ENCODE data around the gene TMIE. TPM values are rescaled to one million over a fixed set of nuclear protein-coding genes. Genes with fewer than 3 reads are reported as not detected.

Gene TMIE
- total and polyA plus RNA-seq, 2 of the 8 experiments (the other 6 are each of a cell fraction or from before 2014, with no cell fraction given) = 0.45 to 0.67 TPM

DNA sequence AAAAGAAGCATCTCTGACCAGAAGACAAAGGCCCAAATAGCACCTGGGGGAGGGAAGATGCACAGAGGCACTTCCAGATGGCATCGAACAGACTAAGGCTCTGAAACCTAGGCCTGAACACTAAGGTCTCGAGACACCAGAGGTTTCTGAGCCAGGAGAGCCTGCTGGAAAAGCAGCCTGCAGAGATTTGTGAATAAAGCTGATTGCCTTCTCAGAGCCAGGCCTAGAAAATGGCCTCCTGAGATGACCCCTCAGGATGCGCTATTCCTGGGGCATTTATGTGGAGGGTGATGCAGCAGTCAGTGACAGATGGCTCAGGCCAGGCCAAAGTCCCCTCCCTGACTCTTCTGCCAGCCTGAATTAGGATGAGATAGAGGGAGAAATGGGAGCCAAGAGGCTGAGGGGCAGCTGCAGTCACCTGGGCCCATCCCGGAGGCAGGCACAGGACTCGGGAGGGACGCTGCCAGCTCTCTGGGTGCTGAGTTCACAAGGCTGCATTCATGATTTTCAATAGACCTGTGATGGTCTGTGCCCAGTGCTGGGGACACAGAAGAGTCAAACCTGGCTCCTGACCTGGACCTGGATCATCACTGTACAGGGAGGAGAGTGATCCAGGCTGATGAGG lies 9.6 kb downstream of the TMIE start:
- H3K23me2 ChIP-seq (ENCODE audit: low read depth, low read length) = no peaks in the 10 kb centered on the region
- H3K23ac ChIP-seq (ENCODE audit: insufficient read length) = no peak overlapping the region
- H3K56ac ChIP-seq (replicated peaks; ENCODE audit: insufficient read length, low read depth, low read length) = no peak overlapping the region
- no peaks in the 10 kb centered on the region for H3K79me1 ChIP-seq (ENCODE audit: low read depth, low read length)
- H3K36me3 ChIP-seq (ENCODE audit: control insufficient read depth in 2 of 4, insufficient read depth in 4 of 4, low read length in 3 of 4) = no peaks in the 10 kb centered on the region
- H3K4ac ChIP-seq (replicated peaks; ENCODE audit: insufficient read length, low read depth, low read length) = no peak overlapping the region
- no peak overlapping the region for H3K4me3 ChIP-seq (ENCODE audit: extremely low read depth in 1 of 4, insufficient read depth in 2 of 4, low read depth in 3 of 4, low read length in 4 of 4)
- no peak overlapping the region for H2BK5ac ChIP-seq (ENCODE audit: low read depth, low read length)
- no peak overlapping the region for H2BK120ac ChIP-seq (replicated peaks; ENCODE audit: low read depth, low read length)
- no peak overlapping the region for H2AFZ ChIP-seq (ENCODE audit: low read length)
- H3K4me2 ChIP-seq (ENCODE audit: insufficient read depth in 1 of 2, low read depth in 2 of 2, low read length in 2 of 2) = no peak overlapping the region
- H3K27ac ChIP-seq (ENCODE audit: low read depth, low read length) = no peak overlapping the region
- H3K4me1 ChIP-seq (replicated peaks in 1 of 4; ENCODE audit: control insufficient read depth in 3 of 4, insufficient read depth in 4 of 4, low read length in 3 of 4) = peaks cover 0 to 6% (median 0%) of the 10 kb centered on the region in 4 experiments; a peak in 1 of 7 replicates
- no peaks in the 10 kb centered on the region for H3K9me3 ChIP-seq (ENCODE audit: insufficient read depth in 2 of 2, low read depth in 1 of 2, low read length in 1 of 2)
- H4K8ac ChIP-seq (ENCODE audit: extremely low read depth, insufficient read depth, low read length) = no peak overlapping the region
- no peaks in the 10 kb centered on the region for H3K79me2 ChIP-seq (ENCODE audit: control insufficient read depth in 1 of 2, insufficient read depth in 2 of 2, low read length in 2 of 2)
- no peak overlapping the region for H4K5ac ChIP-seq (ENCODE audit: insufficient read length, low read depth, low read length)
- no peak overlapping the region for H2BK12ac ChIP-seq (ENCODE audit: low read depth, low read length)
- no peak overlapping the region for H3K14ac ChIP-seq (ENCODE audit: insufficient read length)
- H2AK5ac ChIP-seq (ENCODE audit: low read depth, low read length) = no peak overlapping the region
- H3K9ac ChIP-seq (replicated peaks in 1 of 4; ENCODE audit: extremely low read depth in 1 of 4, low read depth in 3 of 4, low read length in 3 of 4) = no peak overlapping the region
- FAIRE-seq (no peak), DNase-seq (ENCODE audit: low read depth in 1 of 2, low spot score in 2 of 2) (no peak)
- no peak overlapping the region for H2BK15ac ChIP-seq (ENCODE audit: low read length)
- ChIA-PET CTCF (ENCODE audit: partially characterized antibody) (interaction anchor here (0.6 to 6.5 kb wide), 16 partner anchors 12 to 405 kb away, joined by 3 to 91 read pairs (median 4); no protein-coding TSS in a partner anchor), POLR2A (ENCODE audit: partially characterized antibody) (no interaction called here)
- no peak overlapping the region for H3K18ac ChIP-seq (ENCODE audit: extremely low read depth, low read length)
- H2BK20ac ChIP-seq (ENCODE audit: low read length) = no peak overlapping the region
- no peaks in the 10 kb centered on the region; a peak in 2 of 7 replicates for H3K27me3 ChIP-seq (replicated peaks in 1 of 4; ENCODE audit: control insufficient read depth in 3 of 4, extremely low read depth in 1 of 4, insufficient read depth in 3 of 4, low read length in 3 of 4)
- 80% methylated on average over 6 of the region's 6 CpGs; no CpG with 5 or more reads in 1 of the 2 experiments for WGBS, 2 experiments (ENCODE audit: extremely low coverage in 1 of 2, insufficient coverage in 1 of 2, insufficient read length in 1 of 2, insufficient replicate concordance in 2 of 2, low coverage in 1 of 2, low lambda C conversion rate in 2 of 2, missing lambda C conversion rate in 1 of 2)
- H4K20me1 ChIP-seq (replicated peaks in 1 of 2; ENCODE audit: control insufficient read depth in 1 of 2, insufficient read depth in 2 of 2, low read length in 2 of 2) = peaks cover 0 to 3% of the 10 kb centered on the region in 2 experiments
- H4K91ac ChIP-seq (replicated peaks; ENCODE audit: insufficient read length, low read length) = no peak overlapping the region
- TF ChIP-seq, protein P1, sequence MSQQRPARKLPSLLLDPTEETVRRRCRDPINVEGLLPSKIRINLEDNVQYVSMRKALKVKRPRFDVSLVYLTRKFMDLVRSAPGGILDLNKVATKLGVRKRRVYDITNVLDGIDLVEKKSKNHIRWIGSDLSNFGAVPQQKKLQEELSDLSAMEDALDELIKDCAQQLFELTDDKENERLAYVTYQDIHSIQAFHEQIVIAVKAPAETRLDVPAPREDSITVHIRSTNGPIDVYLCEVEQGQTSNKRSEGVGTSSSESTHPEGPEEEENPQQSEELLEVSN (IDR thresholded peaks at IDR 0.05) = no peak
- TF ChIP-seq ATF2 (IDR thresholded peaks at IDR 0.05; ENCODE audit: low read length) (no peak), CREB1 (IDR thresholded peaks at IDR 0.05) (no peak), HDAC2 (IDR thresholded peaks at IDR 0.05; ENCODE audit: borderline replicate concordance in 1 of 2, low read depth in 2 of 2, low read length in 2 of 2) (no peak), TCF12 (IDR thresholded peaks at IDR 0.05; ENCODE audit: low read depth, low read length) (no peak), POU5F1 (IDR thresholded peaks at IDR 0.05; ENCODE audit: low read depth, low read length) (no peak), SAP30 (IDR thresholded peaks at IDR 0.05; ENCODE audit: insufficient read depth, insufficient replicate concordance, low read length) (no peak), KDM4A (IDR thresholded peaks at IDR 0.05; ENCODE audit: low read depth, low read length, severe bottlenecking) (no peak), SRF (IDR thresholded peaks at IDR 0.05; ENCODE audit: low read depth, low read length) (no peak), YY1 (IDR thresholded peaks at IDR 0.05; ENCODE audit: low read depth, low read length) (no peak), KDM1A (IDR thresholded peaks at IDR 0.05; ENCODE audit: borderline replicate concordance, low read length) (no peak)
